Stimulated activated CD4-positive, alpha-beta T cell treated with anti-CD3 and anti-CD28 coated beads, TNF-alpha, amount 100 ng/mL, for 4 hours (primary cell): ENCODE results near the gene PGA4.
"Not testable (repeated sequence)": the region's sequence is repeated elsewhere in the genome, so short reads cannot be mapped to it uniquely, and the experiment has no call there.

Experiments
- DNase-seq, 3 experiments: peaks; one replicate each; pipeline ENCODE4 v3.0.0-alpha.2; 2020; ENCODE audit warnings: low read depth in 3 of 3

Gene PGA4

GRCh38 chr11:61222047-61222446 is at the start of gene PGA4:
Gene PGA4, plus strand, starts transcription at chr11:61222347. Its CDS starts 54 bp downstream, at chr11:61222401.
- DNase-seq, result not testable (repeated sequence)

- no peak for DNase-seq
Measured at GRCh38 chr11:61172356-61172755, 49.8 kb upstream of the PGA4 start.

- no peak for DNase-seq
Measured at GRCh38 chr11:61172888-61173287, 49.3 kb upstream of the PGA4 start.

GRCh38 chr11:61173456-61173855 is 48.7 kb upstream of the PGA4 start:
- DNase-seq, result no peak

GRCh38 chr11:61174273-61174672 is 47.9 kb upstream of the PGA4 start:
- DNase-seq, result no peak

- no peak for DNase-seq
Measured at GRCh38 chr11:61174949-61175348, 47.2 kb upstream of the PGA4 start.

GRCh38 chr11:61176446-61176845 is 45.7 kb upstream of the PGA4 start:
- no peak for DNase-seq

- DNase-seq, result not testable (repeated sequence)
Measured at GRCh38 chr11:61180205-61180604, 41.9 kb upstream of the PGA4 start.

GRCh38 chr11:61181489-61181888 is 40.7 kb upstream of the PGA4 start:
- DNase-seq, result no peak

GRCh38 chr11:61183645-61184044 is 38.5 kb upstream of the PGA4 start:
- no peak for DNase-seq

GRCh38 chr11:61186504-61186903 is 35.6 kb upstream of the PGA4 start:
- DNase-seq, result no peak

GRCh38 chr11:61187505-61188130 is 34.5 kb upstream of the PGA4 start:
- DNase-seq, result peak; percentile 58 to 68 (median 59)

GRCh38 chr11:61189933-61190332 is 32.2 kb upstream of the PGA4 start:
- no peak for DNase-seq

- DNase-seq, result no peak
Measured at GRCh38 chr11:61193596-61193995, 28.6 kb upstream of the PGA4 start.

- no peak for DNase-seq
Measured at GRCh38 chr11:61194169-61194671, 27.9 kb upstream of the PGA4 start.

- no peak for DNase-seq
Measured at GRCh38 chr11:61194981-61195695, 27.0 kb upstream of the PGA4 start.

- DNase-seq, result no peak
Measured at GRCh38 chr11:61195719-61196118, 26.4 kb upstream of the PGA4 start.

GRCh38 chr11:61198361-61198760 is 23.8 kb upstream of the PGA4 start:
- no peak for DNase-seq

GRCh38 chr11:61198948-61199523 is 23.1 kb upstream of the PGA4 start:
- DNase-seq, result no peak

GRCh38 chr11:61201476-61201875 is 20.7 kb upstream of the PGA4 start:
- DNase-seq, result no peak

- not testable (repeated sequence) for DNase-seq
Measured at GRCh38 chr11:61202950-61203746, 19.0 kb upstream of the PGA4 start, which contains the start of gene PGA3. Gene PGA3, plus strand, starts transcription at chr11:61203515. Its CDS starts 50 bp downstream, at chr11:61203565.

- DNase-seq, result not testable (repeated sequence)
Measured at GRCh38 chr11:61203873-61204272, 18.3 kb upstream of the PGA4 start.
